H1 (cell line): ENCODE results near the gene KLF6. TPM values are rescaled to one million over a fixed set of nuclear protein-coding genes. Genes with fewer than 3 reads are reported as not detected.

Experiments used
- CTCF ChIA-PET: fragments of 300-600 bp; sonication (Branson Sonifier 250); formaldehyde crosslinking; loops from one replicate; lab custom pipeline; 2021; ENCODE audit not compliant: partially characterized antibody; lab: Charles Lee
- POLR2A ChIA-PET: fragments of 300-600 bp; sonication (Branson Sonifier 250); formaldehyde crosslinking; loops from one replicate; lab custom pipeline; 2021; ENCODE audit warnings: inconsistent platforms; ENCODE audit not compliant: partially characterized antibody; lab: Charles Lee
- DNase-seq, 2 experiments: peaks; one replicate each; pipeline versions ENCODE4 v3.0.0 to v3.0.0-alpha.2; 2010 to 2022; ENCODE audit warnings: low spot score in 2 of 2, low read depth in 1 of 2, mixed read lengths in 1 of 2
- FAIRE-seq: peaks from 2 replicates; lab custom pipeline; 2011; peaks lifted over from hg19 to GRCh38; lab: Jason Lieb, UNC
- H2AFZ ChIP-seq: 2 replicates; pipeline ENCODE4 v1.8.1; 2012; ENCODE audit warnings: low read length, inconsistent platforms
- H2AK5ac ChIP-seq: 2 replicates; pipeline ENCODE4 v1.6.1; 2013; ENCODE audit warnings: low read depth, low read length
- H2BK120ac ChIP-seq: replicated peaks from 2 replicates; pipeline ENCODE3; 2013; ENCODE audit warnings: low read depth, low read length, inconsistent platforms
- H2BK12ac ChIP-seq: 2 replicates; pipeline ENCODE4 v1.6.1; 2013; ENCODE audit warnings: low read depth, low read length
- H2BK15ac ChIP-seq: 2 replicates; pipeline ENCODE4 v1.6.1; 2013; ENCODE audit warnings: low read length
- H2BK20ac ChIP-seq: 2 replicates; pipeline ENCODE4 v1.6.1; 2013; ENCODE audit warnings: low read length
- H2BK5ac ChIP-seq: 2 replicates; pipeline ENCODE4 v1.6.1; 2013; ENCODE audit warnings: low read depth, low read length
- H3K14ac ChIP-seq: 2 replicates; pipeline ENCODE4 v1.6.1; 2013; ENCODE audit warnings: inconsistent platforms; ENCODE audit not compliant: insufficient read length
- H3K18ac ChIP-seq: 2 replicates; pipeline ENCODE4 v1.6.1; 2013; ENCODE audit warnings: low read length; ENCODE audit errors: extremely low read depth
- H3K23ac ChIP-seq: 2 replicates; pipeline ENCODE4 v1.6.1; 2013; ENCODE audit warnings: inconsistent platforms; ENCODE audit not compliant: insufficient read length
- H3K23me2 ChIP-seq: 2 replicates; pipeline ENCODE4 v1.6.1; 2013; ENCODE audit warnings: low read depth, low read length
- H3K27ac ChIP-seq: 2 replicates; pipeline ENCODE4 v1.6.1; 2011; ENCODE audit warnings: low read depth, low read length, inconsistent platforms
- H3K27me3 ChIP-seq, 4 experiments: replicated peaks in 1 of 4; 1 replicate in 1 of 4; 2 replicates in 3 of 4; pipeline versions ENCODE4 v1.6.1 to v1.8.1; 2011 to 2013; ENCODE audit warnings: low read length in 3 of 4, mild to moderate bottlenecking in 3 of 4, inconsistent platforms in 2 of 4, mixed read lengths in 2 of 4, moderate library complexity in 1 of 4; ENCODE audit not compliant: control insufficient read depth in 3 of 4, insufficient read depth in 3 of 4; ENCODE audit errors: extremely low read depth in 1 of 4
- H3K36me3 ChIP-seq, 4 experiments: 2 replicates each; pipeline versions ENCODE4 v1.6.1 to v1.8.1; 2011 to 2013; ENCODE audit warnings: mild to moderate bottlenecking in 4 of 4, low read length in 3 of 4, moderate library complexity in 2 of 4, control low read depth in 1 of 4, inconsistent platforms in 1 of 4; ENCODE audit not compliant: insufficient read depth in 4 of 4, control insufficient read depth in 2 of 4
- H3K4ac ChIP-seq: replicated peaks from 2 replicates; pipeline ENCODE3; 2013; ENCODE audit warnings: low read length, low read depth, mixed read lengths, inconsistent platforms; ENCODE audit not compliant: insufficient read length
- H3K4me1 ChIP-seq, 4 experiments: replicated peaks in 1 of 4; 1 replicate in 1 of 4; 2 replicates in 3 of 4; pipeline versions ENCODE4 v1.6.1 to v1.8.1; 2011 to 2013; ENCODE audit warnings: low read length in 3 of 4, inconsistent platforms in 2 of 4, mixed read lengths in 1 of 4; ENCODE audit not compliant: insufficient read depth in 4 of 4, control insufficient read depth in 3 of 4
- H3K4me2 ChIP-seq, 2 experiments: 2 replicates each; pipeline versions ENCODE4 v1.6.1 to v1.8.1; 2011 to 2013; ENCODE audit warnings: low read depth in 2 of 2, low read length in 2 of 2, control low read depth in 1 of 2, inconsistent platforms in 1 of 2, mild to moderate bottlenecking in 1 of 2; ENCODE audit not compliant: insufficient read depth in 1 of 2
- H3K4me3 ChIP-seq, 4 experiments: fragments of 200-600, 300-600 bp in 1 of 4; sonication (generic), shearing (Covaris generic), sonication (Bioruptor Twin) in 1 of 4; 2 replicates each; pipeline versions ENCODE4 v1.5.1 to v1.8.1; 2011 to 2016; ENCODE audit warnings: low read length in 4 of 4, low read depth in 3 of 4, control low read depth in 2 of 4, inconsistent platforms in 2 of 4, mild to moderate bottlenecking in 2 of 4, mixed read lengths in 1 of 4, moderate library complexity in 1 of 4; ENCODE audit not compliant: insufficient read depth in 2 of 4; ENCODE audit errors: extremely low read depth in 1 of 4
- H3K56ac ChIP-seq: replicated peaks from 2 replicates; pipeline ENCODE3; 2013; ENCODE audit warnings: low read depth, mild to moderate bottlenecking, mixed read lengths, low read length, inconsistent platforms; ENCODE audit not compliant: insufficient read length
- H3K79me1 ChIP-seq: 2 replicates; pipeline ENCODE4 v1.6.1; 2013; ENCODE audit warnings: low read depth, low read length, control low read depth
- H3K79me2 ChIP-seq, 2 experiments: 2 replicates each; pipeline versions ENCODE4 v1.6.1 to v1.8.1; 2012 to 2013; ENCODE audit warnings: low read length in 2 of 2, mild to moderate bottlenecking in 2 of 2, inconsistent platforms in 1 of 2; ENCODE audit not compliant: insufficient read depth in 2 of 2, control insufficient read depth in 1 of 2
- H3K9ac ChIP-seq, 4 experiments: replicated peaks in 1 of 4; 1 replicate in 1 of 4; 2 replicates in 3 of 4; pipeline versions ENCODE4 v1.6.1 to v1.8.1; 2011 to 2013; ENCODE audit warnings: low read depth in 3 of 4, low read length in 3 of 4, control low read depth in 2 of 4, mild to moderate bottlenecking in 2 of 4, moderate library complexity in 2 of 4, inconsistent platforms in 1 of 4; ENCODE audit errors: extremely low read depth in 1 of 4
- H3K9me3 ChIP-seq, 2 experiments: 2 replicates each; pipeline versions ENCODE4 v1.6.1 to v1.8.1; 2012 to 2013; ENCODE audit warnings: mild to moderate bottlenecking in 2 of 2, moderate library complexity in 2 of 2, control low read depth in 1 of 2, inconsistent platforms in 1 of 2, low read depth in 1 of 2, low read length in 1 of 2, mixed read lengths in 1 of 2; ENCODE audit not compliant: insufficient read depth in 2 of 2
- H4K20me1 ChIP-seq, 2 experiments: replicated peaks in 1 of 2; 2 replicates each; pipeline versions ENCODE3 to v1.8.1; 2011 to 2013; ENCODE audit warnings: inconsistent platforms in 2 of 2, low read length in 2 of 2, mild to moderate bottlenecking in 1 of 2; ENCODE audit not compliant: insufficient read depth in 2 of 2, control insufficient read depth in 1 of 2
- H4K5ac ChIP-seq: 2 replicates; pipeline ENCODE4 v1.6.1; 2013; ENCODE audit warnings: low read length, low read depth, mixed read lengths, inconsistent platforms; ENCODE audit not compliant: insufficient read length
- H4K8ac ChIP-seq: 2 replicates; pipeline ENCODE4 v1.8.0; 2013; ENCODE audit warnings: mild to moderate bottlenecking, moderate library complexity, low read length, inconsistent platforms; ENCODE audit not compliant: insufficient read depth; ENCODE audit errors: extremely low read depth
- H4K91ac ChIP-seq: replicated peaks from 2 replicates; pipeline ENCODE3; 2013; ENCODE audit warnings: low read length, mixed read lengths, inconsistent platforms; ENCODE audit not compliant: insufficient read length
- CBX8 ChIP-seq: fragments of 300-800, 300-1000 bp; sonication (generic); IDR thresholded peaks from 2 replicates; pipeline ENCODE4 v1.7.1; 2016; ENCODE audit warnings: low read depth, low read length, borderline replicate concordance
- CTCF ChIP-seq, 3 experiments: IDR thresholded peaks; 1 replicate in 2 of 3; 2 replicates in 1 of 3; pipeline versions ENCODE4 v1.5.1 to v1.6.1; 2011; ENCODE audit warnings: low read length in 3 of 3, mild to moderate bottlenecking in 3 of 3, inconsistent platforms in 2 of 3, low read depth in 1 of 3, moderate library complexity in 1 of 3; ENCODE audit not compliant: insufficient read depth in 1 of 3; ENCODE audit errors: control extremely low read depth in 1 of 3
- MAFK ChIP-seq: IDR thresholded peaks from 2 replicates; pipeline ENCODE4 v1.6.1; 2012; ENCODE audit warnings: low read depth, mild to moderate bottlenecking, improper control_type of control experiment, low read length
- WGBS, 2 experiments: shearing (Covaris generic) in 1 of 2; methylation state at CpG; one replicate each; pipeline versions ENCODE4 v1.1.6 to v1.1.7; 2013 to 2015; ENCODE audit warnings: low lambda C conversion rate in 2 of 2, mixed read lengths in 2 of 2, inconsistent platforms in 1 of 2, low coverage in 1 of 2, missing lambda C conversion rate in 1 of 2; ENCODE audit not compliant: insufficient replicate concordance in 2 of 2, insufficient coverage in 1 of 2, insufficient read length in 1 of 2; ENCODE audit errors: extremely low coverage in 1 of 2, missing lambda C conversion rate in 1 of 2; 5-methylcytosine and 5-hydroxymethylcytosine counted together
- polyA plus RNA-seq, 7 experiments: library from polyadenylated mRNA; depleted of rRNA in 3 of 7; stranded (reverse) in 5 of 7; unstranded in 2 of 7; fragments of >200 nt in 5 of 7; fragments of 200-250 nt in 2 of 7; gene quantifications; 1 replicate in 5 of 7; 2 replicates in 1 of 7; 4 replicates in 1 of 7; pipeline versions ENCODE4 v1.2.1 to v1.2.3, GENCODE V29; 2011 to 2013; ENCODE audit warnings: missing spikeins in 2 of 7, mixed read lengths in 2 of 7
- total RNA-seq: library from RNA; stranded (reverse); fragmentation: NEBNext Ultra II Directional; extraction: Animal tissue kit (Norgen Biotek cat#: 25700); gene quantifications from 2 replicates; pipeline ENCODE4 v1.2.1, GENCODE V29; 2021

Gene KLF6
- total and polyA plus RNA-seq, 2 of the 8 experiments (the other 6 are each of a cell fraction or from before 2014, with no cell fraction given): 5.7 to 19.5 TPM

- 98% methylated on average over 5 of the region's 8 CpGs; no CpG with 5 or more reads in 1 of the 2 experiments for WGBS, 2 experiments
- H4K5ac ChIP-seq: no peak overlapping the region
- no peak overlapping the region for H2BK20ac ChIP-seq
- no peaks in the 10 kb centered on the region for H3K9me3 ChIP-seq
- no peak overlapping the region for H3K14ac ChIP-seq
- no peak overlapping the region for H4K91ac ChIP-seq
- no peak overlapping the region for H3K27ac ChIP-seq
- H2AK5ac ChIP-seq: no peak overlapping the region
- no peak overlapping the region for H2BK5ac ChIP-seq
- H3K9ac ChIP-seq: no peak overlapping the region
- no peaks in the 10 kb centered on the region for H3K79me2 ChIP-seq
- no peak overlapping the region for H2BK15ac ChIP-seq
- peaks cover 0 to 3% (median 0%) of the 10 kb centered on the region in 4 experiments; a peak in 1 of 7 replicates for H3K4me1 ChIP-seq
- CTCF ChIA-PET: interaction anchor here (1.6 kb wide), 1 partner anchor 14 kb away, joined by 5 read pairs; no protein-coding TSS in a partner anchor
- H3K27me3 ChIP-seq: no peaks in the 10 kb centered on the region
- DNase-seq (no peak), FAIRE-seq (no peak)
- no peaks in the 10 kb centered on the region for H3K79me1 ChIP-seq
- no peak overlapping the region for H3K23ac ChIP-seq
- no peak overlapping the region; the same call in 1 of the 2 replicates for H4K8ac ChIP-seq
- H3K18ac ChIP-seq: no peak overlapping the region
- no peak overlapping the region for H2AFZ ChIP-seq
- H3K36me3 ChIP-seq: no peaks in the 10 kb centered on the region
- no peaks in the 10 kb centered on the region for H3K23me2 ChIP-seq
- H3K4ac ChIP-seq: no peak overlapping the region
- POLR2A ChIA-PET: interaction anchor here (1.6 kb wide), 1 partner anchor 34 kb away, joined by 5 read pairs; the partner anchor contains the start of gene KLF6
- no peak overlapping the region; the same call in 1 of the 2 replicates for H2BK12ac ChIP-seq
- no peaks in the 10 kb centered on the region for H4K20me1 ChIP-seq
- no peak overlapping the region for H3K56ac ChIP-seq
- H3K4me3 ChIP-seq: no peak overlapping the region
- H2BK120ac ChIP-seq: no peak overlapping the region
- no peak overlapping the region for H3K4me2 ChIP-seq
- TF ChIP-seq MAFK (no peak), CBX8 (no peak), CTCF (IDR thresholded peaks at IDR 0.05; ENCODE audit: control extremely low read depth in 1 of 3, insufficient read depth in 1 of 3, low read depth in 1 of 3, low read length in 3 of 3) (no peak)
Measured at GRCh38 chr10:3750854-3751253, 34.2 kb downstream of the KLF6 start.
